ENCODE measurements around the gene STX10. TPM values are rescaled to one million over a fixed set of nuclear protein-coding genes. Genes with fewer than 3 reads are reported as not detected.
A peak's percentile ranks its signal among the peaks of the same experiment; 100 is the strongest.

Gene STX10
- total and polyA plus RNA-seq, 12 donors, result 18.7 to 69.9 (median 28.9) TPM

- H3K9me3 ChIP-seq, result no peaks in the 10 kb centered on the region
- ATAC-seq (peak in 2 of 8 donors; percentile 6 to 18), DNase-seq (no peak)
- H3K36me3 ChIP-seq, result peaks cover 0 to 52% (median 8%) of the 10 kb centered on the region in 9 donors
- WGBS, 2 donors, result 95 to 96% methylated on average over 57 to 60 of the region's 60 CpGs
- TF ChIP-seq CTCF (IDR thresholded peaks at IDR 0.05), result no peak
- intact Hi-C loops (cut with DNase I), result no loop called here
- H3K4me3 ChIP-seq, result no peak overlapping the region
- peak overlapping the region in 6 of 10 donors; percentile 13 to 59 (median 40) for H3K27ac ChIP-seq
- peaks cover 0 to 27% (median 20%) of the 10 kb centered on the region in 9 donors for H3K4me1 ChIP-seq
- no peaks in the 10 kb centered on the region for H3K27me3 ChIP-seq
These were observed 14.8 kb downstream of the STX10 start for GRCh38 chr19:13135068-13136062.

- intact Hi-C loops (cut with DNase I), result no loop called here
These were observed 15.5 kb downstream of the STX10 start for GRCh38 chr19:13134626-13135025.

GRCh38 chr19:13133241-13133870 is 16.8 kb downstream of the STX10 start:
- WGBS, 2 donors, result 62 to 74% methylated on average over 12 of the region's 12 CpGs
- Histone ChIP-seq H3K4me1 (peaks cover 0 to 30% (median 23%) of the 10 kb centered on the region in 9 donors), H3K27ac (peak overlapping the region in 4 of 10 donors; percentile 13 to 71 (median 23)), H3K36me3 (peaks cover 0 to 41% (median 8%) of the 10 kb centered on the region in 9 donors), H3K4me3 (no peak overlapping the region), H3K27me3 (no peaks in the 10 kb centered on the region), H3K9me3 (no peaks in the 10 kb centered on the region)
- DNase-seq (no peak), ATAC-seq (no peak)
- intact Hi-C loops (cut with DNase I), result no loop called here
- no peak for TF ChIP-seq CTCF (IDR thresholded peaks at IDR 0.05)

More at GRCh38 chr19:13134626-13135025, 15.5 kb downstream of the STX10 start:
- no peak for DNase-seq
- no peaks in the 10 kb centered on the region for H3K9me3 ChIP-seq
- WGBS, 2 donors, result 74 to 79% methylated on average over 3 of the region's 3 CpGs
- H3K27me3 ChIP-seq, result no peaks in the 10 kb centered on the region
- peaks cover 0 to 50% (median 8%) of the 10 kb centered on the region in 9 donors for H3K36me3 ChIP-seq
- no peak overlapping the region for H3K4me3 ChIP-seq
- H3K27ac ChIP-seq, result peak overlapping the region in 6 of 10 donors; percentile 13 to 59 (median 40)
- TF ChIP-seq CTCF (IDR thresholded peaks at IDR 0.05), result no peak
- H3K4me1 ChIP-seq, result peaks cover 0 to 27% (median 20%) of the 10 kb centered on the region in 9 donors
- ATAC-seq, result peak in 6 of 8 donors; percentile 48 to 89 (median 76)

GRCh38 chr19:13132471-13133180 is 17.5 kb downstream of the STX10 start:
- Histone ChIP-seq H3K27me3 (no peaks in the 10 kb centered on the region), H3K4me3 (no peak overlapping the region), H3K36me3 (peaks cover 0 to 34% (median 8%) of the 10 kb centered on the region in 9 donors), H3K27ac (peak overlapping the region in 3 of 10 donors; percentile 18 to 71 (median 28)), H3K4me1 (peaks cover 0 to 34% (median 25%) of the 10 kb centered on the region in 9 donors), H3K9me3 (no peaks in the 10 kb centered on the region)
- 86 to 87% methylated on average over 8 of the region's 8 CpGs for WGBS, 2 donors
- DNase-seq (no peak), ATAC-seq (no peak)
- intact Hi-C loops (cut with DNase I), result no loop called here
- no peak for TF ChIP-seq CTCF (IDR thresholded peaks at IDR 0.05)

Measured in heart right ventricle (tissue), 16 donors.